Prostate gland (tissue), 2 donors: ENCODE data around the gene GABRG3. TPM values are rescaled to one million over a fixed set of nuclear protein-coding genes. Genes with fewer than 3 reads are reported as not detected.

ENCODE experiments used
- DNase-seq: peaks from one replicate; pipeline ENCODE4 v3.0.0-alpha.2; 2019; ENCODE audit warnings: low spot score
- H3K27ac ChIP-seq, 2 donors: fragments of 200-600 bp; sonication (generic); 2 replicates each; pipeline ENCODE4 v1.5.1; 2017 to 2019
- H3K27me3 ChIP-seq: fragments of 200-600 bp; sonication (generic); replicated peaks from 2 replicates; pipeline ENCODE4 v1.5.1; 2019; ENCODE audit not compliant: insufficient read depth
- H3K36me3 ChIP-seq, 2 donors: fragments of 200-600 bp; sonication (generic); 1 replicate in 1 of 2; 2 replicates in 1 of 2; pipeline versions ENCODE4 v1.5.1 to v1.8.1; 2017 to 2019
- H3K4me1 ChIP-seq: fragments of 200-600 bp; sonication (generic); replicated peaks from 2 replicates; pipeline ENCODE4 v1.5.1; 2019
- H3K4me3 ChIP-seq, 2 donors: fragments of 200-600 bp; sonication (generic); 2 replicates each; pipeline ENCODE4 v1.5.1; 2017 to 2019
- H3K9me3 ChIP-seq: fragments of 200-600 bp; sonication (generic); 2 replicates; pipeline ENCODE4 v1.5.1; 2017
- POLR2A ChIP-seq: fragments of 450-650 bp; IDR thresholded peaks from one replicate; pipeline ENCODE4 v1.6.1; 2016; ENCODE audit warnings: antibody characterized with exemption, mild to moderate bottlenecking
- POLR2AphosphoS5 ChIP-seq: sonication (generic); formaldehyde crosslinking; IDR thresholded peaks from one replicate; pipeline ENCODE4 v1.6.1; 2017; ENCODE audit warnings: antibody characterized with exemption
- WGBS: methylation state at CpG from one replicate; pipeline ENCODE4 v1.1.5; 2018; 5-methylcytosine and 5-hydroxymethylcytosine counted together
- intact Hi-C: fragments of 100-400 bp; cut with DNase I; formaldehyde crosslinking; loops from one replicate; pipeline ENCODE4 v1.14.2; 2022
- total RNA-seq, 2 donors: library from RNA; depleted of rRNA; stranded (reverse); fragments of >200 nt; gene quantifications; one replicate each; pipeline ENCODE4 v1.1.0, GENCODE V29; 2016
- TF ChIP-seq, protein P1 (sequence below), 4 experiments: fragments of 200-600 bp in 2 of 4; fragments of 450-650 bp in 2 of 4; sonication (generic) in 2 of 4; IDR thresholded peaks; 1 replicate in 3 of 4; 2 replicates in 1 of 4; pipeline ENCODE4 v1.5.1; 2016 to 2019; ENCODE audit warnings: antibody characterized with exemption in 4 of 4, mild to moderate bottlenecking in 2 of 4, moderate library complexity in 2 of 4

Gene GABRG3
- total RNA-seq, 2 donors from 2014 or later, result 15.6 to 35.4 TPM

DNA sequence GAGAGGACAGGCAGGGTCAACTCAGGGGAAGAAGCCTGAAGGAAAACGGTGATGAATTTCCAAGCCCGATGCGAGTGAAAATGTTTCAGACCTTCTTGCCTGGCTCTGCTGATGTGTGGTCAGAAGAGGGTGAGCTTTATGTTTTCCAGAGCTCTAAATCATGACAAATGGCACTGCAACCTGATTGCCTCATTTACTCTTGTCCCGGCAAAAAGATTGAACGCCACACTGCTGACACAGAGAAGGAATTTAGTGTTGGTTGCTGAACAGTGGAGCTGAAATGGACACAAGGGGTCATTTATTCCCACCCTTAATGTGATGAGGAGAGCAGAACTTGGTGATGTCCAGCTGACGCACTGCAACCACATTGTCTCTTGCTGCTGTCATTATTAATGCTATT, 36.1 kb upstream of the GABRG3 start:
- no peak for DNase-seq
- no peak for TF ChIP-seq POLR2A
- TF ChIP-seq, protein P1, sequence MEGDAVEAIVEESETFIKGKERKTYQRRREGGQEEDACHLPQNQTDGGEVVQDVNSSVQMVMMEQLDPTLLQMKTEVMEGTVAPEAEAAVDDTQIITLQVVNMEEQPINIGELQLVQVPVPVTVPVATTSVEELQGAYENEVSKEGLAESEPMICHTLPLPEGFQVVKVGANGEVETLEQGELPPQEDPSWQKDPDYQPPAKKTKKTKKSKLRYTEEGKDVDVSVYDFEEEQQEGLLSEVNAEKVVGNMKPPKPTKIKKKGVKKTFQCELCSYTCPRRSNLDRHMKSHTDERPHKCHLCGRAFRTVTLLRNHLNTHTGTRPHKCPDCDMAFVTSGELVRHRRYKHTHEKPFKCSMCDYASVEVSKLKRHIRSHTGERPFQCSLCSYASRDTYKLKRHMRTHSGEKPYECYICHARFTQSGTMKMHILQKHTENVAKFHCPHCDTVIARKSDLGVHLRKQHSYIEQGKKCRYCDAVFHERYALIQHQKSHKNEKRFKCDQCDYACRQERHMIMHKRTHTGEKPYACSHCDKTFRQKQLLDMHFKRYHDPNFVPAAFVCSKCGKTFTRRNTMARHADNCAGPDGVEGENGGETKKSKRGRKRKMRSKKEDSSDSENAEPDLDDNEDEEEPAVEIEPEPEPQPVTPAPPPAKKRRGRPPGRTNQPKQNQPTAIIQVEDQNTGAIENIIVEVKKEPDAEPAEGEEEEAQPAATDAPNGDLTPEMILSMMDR (IDR thresholded peaks at IDR 0.05), result no peak
- no peak for TF ChIP-seq POLR2AphosphoS5
- Histone ChIP-seq H3K4me1 (no peaks in the 10 kb centered on the region), H3K4me3 (no peak overlapping the region), H3K36me3 (no peaks in the 10 kb centered on the region), H3K27me3 (no peaks in the 10 kb centered on the region), H3K9me3 (no peaks in the 10 kb centered on the region), H3K27ac (no peak overlapping the region)
- intact Hi-C loops, result no loop called here
- 85% methylated on average over 6 of the region's 6 CpGs for WGBS

DNA sequence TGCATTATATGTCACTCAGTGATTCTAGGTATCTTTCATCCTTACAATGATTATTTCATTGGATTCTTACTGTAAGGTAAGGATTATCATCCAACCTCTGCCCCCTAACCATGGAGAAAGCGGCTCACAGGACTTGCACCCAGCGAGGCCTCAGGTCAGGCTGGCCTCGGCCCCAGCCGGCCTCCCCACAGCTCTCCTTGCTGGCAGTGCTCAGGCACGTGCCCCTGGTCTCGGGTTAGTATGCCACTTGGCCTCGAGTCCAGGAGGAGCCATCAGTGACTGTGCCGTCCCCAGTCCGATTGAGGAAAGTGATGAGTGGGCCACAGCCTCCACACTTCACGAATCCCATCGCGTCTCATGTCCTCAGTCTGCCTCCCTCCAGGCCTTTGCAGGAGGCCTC, 35.7 kb upstream of the GABRG3 start:
- Histone ChIP-seq H3K27ac (no peak overlapping the region), H3K36me3 (no peaks in the 10 kb centered on the region), H3K27me3 (no peaks in the 10 kb centered on the region), H3K4me1 (no peaks in the 10 kb centered on the region), H3K9me3 (no peaks in the 10 kb centered on the region), H3K4me3 (no peak overlapping the region)
- no peak for DNase-seq
- WGBS, result 90% methylated on average over 12 of the region's 12 CpGs
- TF ChIP-seq, protein P1 (IDR thresholded peaks at IDR 0.05), result no peak
- TF ChIP-seq POLR2AphosphoS5 (no peak), POLR2A (no peak)
- intact Hi-C loops, result no loop called here

DNA sequence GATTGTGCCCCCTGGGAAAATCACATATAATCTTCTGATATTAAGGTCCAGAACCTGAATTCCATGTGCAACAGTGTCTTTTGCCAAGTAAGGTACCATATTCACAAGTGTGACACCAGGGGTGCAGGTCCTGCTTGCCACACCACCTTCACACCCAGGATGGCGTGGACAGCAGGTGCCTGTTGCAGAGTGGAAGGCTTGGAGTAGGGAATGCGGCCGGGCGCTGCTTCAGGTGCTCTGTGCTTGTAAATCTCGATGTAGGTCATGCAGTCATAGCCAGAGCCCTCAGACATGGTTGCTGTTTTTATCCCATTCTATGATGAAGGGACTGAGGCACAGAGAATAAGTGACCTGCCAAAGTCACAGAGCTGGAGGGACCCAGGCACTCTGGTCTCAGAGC, 34.5 kb upstream of the GABRG3 start:
- intact Hi-C loops, result no loop called here
- TF ChIP-seq, protein P1 (IDR thresholded peaks at IDR 0.05), result no peak
- no peak for TF ChIP-seq POLR2A
- TF ChIP-seq POLR2AphosphoS5, result no peak
- Histone ChIP-seq H3K36me3 (no peaks in the 10 kb centered on the region), H3K27me3 (no peaks in the 10 kb centered on the region), H3K9me3 (no peaks in the 10 kb centered on the region), H3K27ac (no peak overlapping the region), H3K4me3 (no peak overlapping the region), H3K4me1 (no peaks in the 10 kb centered on the region)
- 94% methylated on average over 5 of the region's 5 CpGs for WGBS
- no peak for DNase-seq

DNA sequence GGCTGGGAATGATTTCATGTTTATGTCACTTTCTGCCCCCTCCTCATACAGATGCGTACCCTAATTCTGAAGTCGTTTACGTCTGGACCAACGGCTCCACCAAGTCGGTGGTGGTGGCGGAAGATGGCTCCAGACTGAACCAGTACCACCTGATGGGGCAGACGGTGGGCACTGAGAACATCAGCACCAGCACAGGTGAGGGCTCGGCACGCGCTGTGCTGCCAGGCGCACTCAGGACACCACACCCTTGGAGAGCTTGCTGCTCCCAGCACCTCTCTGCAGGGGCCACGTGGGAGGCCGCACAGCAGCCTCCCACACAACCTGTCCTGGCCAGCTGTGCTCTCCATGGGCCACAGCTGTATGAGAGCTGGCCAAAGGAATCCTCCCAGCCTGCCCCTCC, 33.8 kb upstream of the GABRG3 start:
- H3K9me3 ChIP-seq, result no peaks in the 10 kb centered on the region
- H3K27ac ChIP-seq, result no peak overlapping the region
- H3K4me3 ChIP-seq, result no peak overlapping the region
- no peak for TF ChIP-seq POLR2AphosphoS5
- TF ChIP-seq, protein P1 (IDR thresholded peaks at IDR 0.05), result no peak
- TF ChIP-seq POLR2A, result no peak
- WGBS, result 88% methylated on average over 13 of the region's 13 CpGs
- intact Hi-C loops, result no loop called here
- H3K27me3 ChIP-seq, result no peaks in the 10 kb centered on the region
- no peak for DNase-seq
- no peaks in the 10 kb centered on the region for H3K36me3 ChIP-seq
- no peaks in the 10 kb centered on the region for H3K4me1 ChIP-seq

DNA sequence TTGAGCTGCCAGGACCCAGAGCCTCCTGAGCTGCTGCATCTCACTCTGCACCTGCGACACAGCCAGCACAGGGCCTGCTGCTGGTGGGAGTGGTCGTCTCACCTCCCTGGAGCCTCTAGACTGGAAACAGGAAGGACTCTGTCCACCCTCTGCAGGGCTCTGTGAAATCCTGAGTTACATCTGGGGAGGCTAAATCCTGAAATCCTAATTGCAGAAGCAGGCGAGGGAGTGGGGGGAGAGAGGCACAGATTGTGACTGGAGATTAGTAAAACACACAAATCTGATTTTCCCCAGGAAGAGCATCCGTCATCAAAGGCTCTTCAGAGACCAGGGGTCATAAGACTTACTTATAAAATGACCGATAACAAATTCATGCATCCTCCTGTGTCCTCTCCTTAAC, 31.6 kb upstream of the GABRG3 start:
- 48% methylated on average over 5 of the region's 5 CpGs for WGBS
- Histone ChIP-seq H3K27me3 (no peaks in the 10 kb centered on the region), H3K4me1 (no peaks in the 10 kb centered on the region), H3K36me3 (no peaks in the 10 kb centered on the region), H3K4me3 (no peak overlapping the region), H3K9me3 (no peaks in the 10 kb centered on the region), H3K27ac (no peak overlapping the region)
- TF ChIP-seq, protein P1 (IDR thresholded peaks at IDR 0.05), result no peak
- TF ChIP-seq POLR2AphosphoS5 (no peak), POLR2A (no peak)
- no peak for DNase-seq
- intact Hi-C loops, result no loop called here
